Adrenal gland (tissue), 5 donors: Measurements from ENCODE around the gene RPTOR.
A peak's percentile ranks its signal among the peaks of the same experiment; 100 is the strongest.

Source experiments
- CTCF ChIP-seq, 6 experiments: fragments of 450-650 bp in 4 of 6; fragments of 200-600 bp in 2 of 6; sonication (generic) in 1 of 6; IDR thresholded peaks; 1 replicate in 5 of 6; 2 replicates in 1 of 6; pipeline versions ENCODE4 v1.5.1 to v1.8.0; 2016 to 2021; ENCODE audit warnings: antibody characterized with exemption in 6 of 6, mild to moderate bottlenecking in 2 of 6, moderate library complexity in 1 of 6
- POLR2A ChIP-seq, 2 donors: fragments of 450-650 bp; IDR thresholded peaks; one replicate each; pipeline ENCODE4 v1.6.1; 2017; ENCODE audit warnings: antibody characterized with exemption in 2 of 2, mild to moderate bottlenecking in 2 of 2, moderate library complexity in 1 of 2
- donor health status: DM: no; HTN: no; CAD: no.

DNA sequence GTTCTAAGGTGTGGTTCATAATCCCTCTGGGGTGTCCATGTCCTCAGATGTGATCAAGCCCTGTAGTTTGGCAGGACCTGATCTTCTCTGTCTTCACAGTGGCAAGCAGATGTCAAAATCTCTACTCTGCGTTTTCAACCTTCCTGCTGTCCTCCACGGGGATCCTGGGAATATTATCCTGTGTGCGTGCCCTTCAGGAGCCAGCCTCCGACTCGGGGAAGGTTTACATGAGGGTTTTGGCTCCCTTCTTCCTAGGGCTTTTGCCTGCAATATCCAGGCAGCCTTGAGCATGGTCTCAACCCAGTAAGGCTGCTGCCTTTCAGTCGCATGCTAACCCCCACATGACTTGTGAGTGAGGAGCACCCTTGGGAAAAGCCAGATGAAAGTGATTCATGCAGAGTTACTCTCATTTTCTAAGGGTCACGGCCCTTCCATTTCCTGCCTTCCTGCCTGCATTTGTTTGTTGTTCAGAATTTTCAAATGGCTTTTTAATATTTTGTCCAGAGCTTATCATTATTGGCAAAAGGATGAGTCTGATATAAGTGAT, 244.8 kb downstream of the RPTOR start:
- TF ChIP-seq CTCF (IDR thresholded peaks at IDR 0.05): no peak
- peak in 1 of 2 donors; percentile 73 for TF ChIP-seq POLR2A (IDR thresholded peaks at IDR 0.05)
